Stomach (tissue), 9 donors: ENCODE measurements around the gene NELL1. TPM values are rescaled to one million over a fixed set of nuclear protein-coding genes. Genes with fewer than 3 reads are reported as not detected.

Experiments
- DNase-seq, 2 donors: peaks; one replicate each; pipeline versions ENCODE4 v3.0.0 to v3.0.0-alpha.2; 2013 to 2019
- H3K27ac ChIP-seq, 5 donors: fragments of 200-600 bp in 4 of 5; sonication (generic) in 4 of 5; one replicate each; pipeline ENCODE4 v1.5.1; 2013 to 2019; ENCODE audit warnings: mild to moderate bottlenecking in 1 of 5, moderate library complexity in 1 of 5
- H3K27me3 ChIP-seq, 3 donors: fragments of 200-600 bp; sonication (generic); one replicate each; pipeline ENCODE4 v1.5.1; 2017 to 2019; ENCODE audit warnings: mixed run types in 1 of 3
- H3K36me3 ChIP-seq, 4 donors: fragments of 200-600 bp; sonication (generic); 1 replicate in 3 of 4; 2 replicates in 1 of 4; pipeline ENCODE4 v1.5.1; 2016 to 2019
- H3K4me1 ChIP-seq, 4 donors: fragments of 200-600 bp; sonication (generic); one replicate each; pipeline ENCODE4 v1.5.1; 2016 to 2019
- H3K4me3 ChIP-seq, 4 donors: fragments of 200-600 bp; sonication (generic) in 3 of 4; one replicate each; pipeline ENCODE4 v1.5.1; 2016 to 2019; ENCODE audit warnings: mild to moderate bottlenecking in 1 of 4
- H3K9me3 ChIP-seq, 4 donors: fragments of 200-600 bp; sonication (generic); one replicate each; pipeline ENCODE4 v1.5.1; 2016 to 2019
- CTCF ChIP-seq, 7 experiments: fragments of 450-650 bp in 4 of 7; fragments of 200-600 bp in 3 of 7; sonication (generic) in 3 of 7; IDR thresholded peaks; one replicate each; pipeline ENCODE4 v1.5.1; 2016 to 2019; ENCODE audit warnings: antibody characterized with exemption in 7 of 7, control low read depth in 2 of 7, mild to moderate bottlenecking in 1 of 7
- EP300 ChIP-seq: sonication (generic); formaldehyde crosslinking; IDR thresholded peaks from one replicate; pipeline ENCODE4 v1.6.1; 2017; ENCODE audit warnings: antibody characterized with exemption
- POLR2A ChIP-seq, 4 donors: fragments of 450-650 bp; IDR thresholded peaks; one replicate each; pipeline ENCODE4 v1.6.1; 2016; ENCODE audit warnings: antibody characterized with exemption in 4 of 4, control low read depth in 2 of 4, mild to moderate bottlenecking in 1 of 4, moderate library complexity in 1 of 4
- POLR2AphosphoS5 ChIP-seq, 3 donors: sonication (generic); formaldehyde crosslinking; IDR thresholded peaks; one replicate each; pipeline ENCODE4 v1.6.1; 2016; ENCODE audit warnings: antibody characterized with exemption in 3 of 3
- WGBS, 5 donors: extraction: QIAGEN DNeasy Blood & Tissue Kit in 3 of 5; methylation state at CpG; one replicate each; pipeline versions ENCODE4 v1.1.5 to v1.1.7; 2013 to 2018; 5-methylcytosine and 5-hydroxymethylcytosine counted together
- intact Hi-C: fragments of 100-400 bp; cut with DNase I; formaldehyde crosslinking; loops from one replicate; pipeline ENCODE4 v1.15.1; 2023; ENCODE audit warnings: low total_unique reads
- polyA plus RNA-seq, 3 donors: library from polyadenylated mRNA; stranded (reverse); fragments of 200-250 nt; gene quantifications; one replicate each; pipeline ENCODE4 v1.2.3, GENCODE V29; 2013
- total RNA-seq, 5 donors: library from RNA; depleted of rRNA; stranded (reverse); fragments of >200 nt; gene quantifications; one replicate each; pipeline versions ENCODE4 v1.1.0 to v1.2.3, GENCODE V29; 2014 to 2016
- donor health status: healthy with polysubstance abuse.
- donor health status: Bipolar disorder and iron deficiency.
- donor health status: healthy.

Gene NELL1
- total and polyA plus RNA-seq, 8 donors: 0.05 to 15.4 (median 2.7) TPM; not detected in 5

DNA sequence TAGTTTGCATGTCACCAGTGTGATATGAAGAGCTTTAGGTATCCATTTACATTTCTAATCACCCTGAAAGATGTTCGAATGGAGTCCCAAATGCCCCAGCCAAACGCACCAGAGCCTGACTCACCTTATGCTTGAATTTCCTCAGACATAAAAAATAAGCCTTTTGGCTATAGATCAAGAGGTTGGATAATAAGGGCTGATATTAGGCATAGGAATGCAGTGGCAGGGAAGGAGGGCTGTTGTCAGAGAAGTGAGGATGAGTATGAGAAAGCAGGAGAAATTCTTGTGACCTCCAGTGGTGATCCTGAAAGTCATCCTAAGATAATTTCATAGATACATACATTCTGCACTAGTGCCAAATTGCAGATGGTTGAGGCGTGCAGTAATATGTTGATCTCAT, 264.6 kb downstream of the NELL1 start:
- TF ChIP-seq CTCF (IDR thresholded peaks at IDR 0.05) (no peak), POLR2A (IDR thresholded peaks at IDR 0.05) (no peak), EP300 (no peak)
- 66 to 83% (median 78%) methylated on average over 3 of the region's 3 CpGs for WGBS, 5 donors
- Histone ChIP-seq H3K27ac (no peak overlapping the region), H3K36me3 (no peaks in the 10 kb centered on the region), H3K4me3 (no peak overlapping the region), H3K4me1 (no peaks in the 10 kb centered on the region), H3K27me3 (no peaks in the 10 kb centered on the region), H3K9me3 (no peaks in the 10 kb centered on the region)
- DNase-seq: no peak
- intact Hi-C loops: no loop called here

- Histone ChIP-seq H3K9me3 (no peaks in the 10 kb centered on the region), H3K36me3 (no peaks in the 10 kb centered on the region), H3K27ac (no peak overlapping the region), H3K27me3 (no peaks in the 10 kb centered on the region), H3K4me1 (no peaks in the 10 kb centered on the region), H3K4me3 (no peak overlapping the region)
- WGBS, 5 donors: 57 to 67% (median 65%) methylated on average over 2 of the region's 2 CpGs
- intact Hi-C loops: no loop called here
- TF ChIP-seq EP300: no peak
- no peak for TF ChIP-seq POLR2A (IDR thresholded peaks at IDR 0.05)
- no peak for TF ChIP-seq POLR2AphosphoS5 (IDR thresholded peaks at IDR 0.05)
- TF ChIP-seq CTCF (IDR thresholded peaks at IDR 0.05): no peak
- DNase-seq: no peak
These were observed 265.1 kb downstream of the NELL1 start for GRCh38 chr11:20934516-20934915.

- Histone ChIP-seq H3K9me3 (no peaks in the 10 kb centered on the region), H3K36me3 (no peaks in the 10 kb centered on the region), H3K27ac (no peak overlapping the region), H3K4me1 (no peaks in the 10 kb centered on the region), H3K4me3 (no peak overlapping the region), H3K27me3 (no peaks in the 10 kb centered on the region)
- intact Hi-C loops: no loop called here
- WGBS, 5 donors: 77 to 87% (median 84%) methylated on average over 7 of the region's 7 CpGs
- no peak for DNase-seq
- no peak for TF ChIP-seq CTCF (IDR thresholded peaks at IDR 0.05)
- no peak for TF ChIP-seq POLR2AphosphoS5 (IDR thresholded peaks at IDR 0.05)
- no peak for TF ChIP-seq POLR2A (IDR thresholded peaks at IDR 0.05)
These were observed 268.4 kb downstream of the NELL1 start for GRCh38 chr11:20937826-20938225.

DNA sequence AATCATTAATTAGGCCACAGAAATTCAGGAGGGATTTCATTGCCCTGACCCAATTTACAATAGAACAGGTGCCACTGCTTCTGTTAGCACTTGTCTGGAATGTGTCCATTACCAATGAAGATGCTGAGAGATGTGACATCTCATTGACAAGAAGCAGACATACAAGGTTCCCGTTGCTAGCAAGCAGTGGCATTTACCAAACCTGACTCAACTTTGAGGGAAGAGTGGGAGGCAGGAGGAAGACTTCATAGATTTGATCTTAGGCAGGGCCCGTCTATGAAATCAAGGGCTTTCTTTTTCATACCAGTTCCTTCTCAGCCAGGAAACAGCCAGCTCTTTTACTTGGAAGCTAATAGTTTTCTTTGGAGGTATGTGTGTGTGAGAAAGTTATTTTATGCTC, 280.2 kb downstream of the NELL1 start:
- H3K4me1 ChIP-seq: no peaks in the 10 kb centered on the region
- WGBS, 5 donors: 32 to 57% (median 49%) methylated on average over 2 of the region's 2 CpGs
- H3K27ac ChIP-seq: no peak overlapping the region
- H3K36me3 ChIP-seq: no peaks in the 10 kb centered on the region
- no peak overlapping the region for H3K4me3 ChIP-seq
- no peak for DNase-seq
- intact Hi-C loops: no loop called here
- TF ChIP-seq CTCF (IDR thresholded peaks at IDR 0.05): no peak
- no peak for TF ChIP-seq EP300
- TF ChIP-seq POLR2AphosphoS5 (IDR thresholded peaks at IDR 0.05): no peak
- no peak for TF ChIP-seq POLR2A (IDR thresholded peaks at IDR 0.05)
- H3K27me3 ChIP-seq: no peaks in the 10 kb centered on the region
- no peaks in the 10 kb centered on the region for H3K9me3 ChIP-seq

DNA sequence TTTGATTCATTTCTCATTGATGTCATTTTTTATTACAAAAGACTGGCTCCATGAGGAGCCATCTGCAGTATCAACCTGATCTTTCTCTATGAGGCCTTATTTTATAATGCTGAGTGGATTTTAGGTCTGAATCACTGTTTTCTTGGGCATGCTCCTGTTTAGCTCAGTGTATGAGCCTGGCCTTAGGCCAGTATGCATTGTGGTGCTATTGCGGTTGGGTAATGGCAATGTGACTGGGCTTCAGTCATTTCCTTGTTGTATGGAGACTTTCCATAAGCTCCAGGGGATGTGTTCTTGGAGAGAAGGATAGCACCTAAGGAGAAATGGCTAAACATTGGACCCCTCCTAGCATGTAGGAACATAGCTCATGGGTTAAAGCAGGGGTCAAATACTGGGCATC, 293.2 kb downstream of the NELL1 start:
- intact Hi-C loops: no loop called here
- no peaks in the 10 kb centered on the region for H3K9me3 ChIP-seq
- no peaks in the 10 kb centered on the region for H3K27me3 ChIP-seq
- no peak overlapping the region for H3K4me3 ChIP-seq
- H3K4me1 ChIP-seq: no peaks in the 10 kb centered on the region
- H3K27ac ChIP-seq: no peak overlapping the region
- TF ChIP-seq POLR2AphosphoS5 (IDR thresholded peaks at IDR 0.05): no peak
- no peak for TF ChIP-seq EP300
- TF ChIP-seq CTCF (IDR thresholded peaks at IDR 0.05): no peak
- no peak for TF ChIP-seq POLR2A (IDR thresholded peaks at IDR 0.05)
- DNase-seq: no peak
- WGBS, 5 donors: 93 to 100% (median 100%) methylated on average over 1 of the region's 1 CpG
- H3K36me3 ChIP-seq: no peaks in the 10 kb centered on the region
